NCI-H510A treated with DMSO at 0.1 percent for 48 hours (cell line): ENCODE measurements around the gene GABRB2.

Source experiments
- DNase-seq: peaks from one replicate; lab custom pipeline; 2025; lab: John Stamatoyannopoulos, UW

GABRB2 gene

DNA sequence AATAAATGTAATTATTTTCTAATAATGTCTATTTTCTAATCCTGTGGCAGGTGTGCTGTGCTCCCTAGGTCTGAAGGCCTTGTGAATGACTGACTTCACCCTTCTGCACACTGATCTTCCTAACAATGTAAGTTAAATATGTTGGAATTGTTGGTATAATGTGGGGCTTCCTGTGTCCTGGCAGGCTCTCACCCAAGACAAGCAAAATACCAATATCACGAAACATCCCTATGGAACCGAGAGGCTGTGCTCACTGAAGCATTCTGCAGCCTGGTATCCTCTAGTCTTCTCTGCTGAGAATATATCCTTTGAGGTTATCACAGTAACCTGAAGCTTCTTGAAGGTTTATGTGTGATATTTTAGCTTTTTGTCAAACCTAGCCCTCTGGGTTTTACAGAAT lies 159.4 kb downstream of the GABRB2 start:
- no peak for DNase-seq

- no peak for DNase-seq
Measured at GRCh38 chr5:161385027-161385426, 161.5 kb downstream of the GABRB2 start.

DNA sequence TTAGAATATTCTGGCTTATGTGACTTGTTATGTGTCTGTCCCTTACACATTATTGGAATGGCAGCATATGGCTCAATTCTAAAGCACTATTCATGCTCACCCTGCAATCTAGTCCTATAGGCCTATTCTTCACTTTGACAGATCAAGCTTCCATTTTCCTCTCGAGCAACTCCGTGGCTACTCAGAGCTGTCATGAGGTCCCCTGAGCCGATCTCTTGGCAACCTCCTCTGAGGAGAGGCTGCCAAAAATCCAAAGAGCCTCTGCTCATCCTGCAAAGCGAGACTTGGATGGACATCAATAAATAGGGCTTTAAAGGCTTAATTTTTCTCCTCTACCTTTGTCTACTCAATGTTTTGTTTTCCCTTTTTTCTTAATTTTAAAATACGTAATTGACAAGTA lies 163.8 kb downstream of the GABRB2 start:
- no peak for DNase-seq

DNA sequence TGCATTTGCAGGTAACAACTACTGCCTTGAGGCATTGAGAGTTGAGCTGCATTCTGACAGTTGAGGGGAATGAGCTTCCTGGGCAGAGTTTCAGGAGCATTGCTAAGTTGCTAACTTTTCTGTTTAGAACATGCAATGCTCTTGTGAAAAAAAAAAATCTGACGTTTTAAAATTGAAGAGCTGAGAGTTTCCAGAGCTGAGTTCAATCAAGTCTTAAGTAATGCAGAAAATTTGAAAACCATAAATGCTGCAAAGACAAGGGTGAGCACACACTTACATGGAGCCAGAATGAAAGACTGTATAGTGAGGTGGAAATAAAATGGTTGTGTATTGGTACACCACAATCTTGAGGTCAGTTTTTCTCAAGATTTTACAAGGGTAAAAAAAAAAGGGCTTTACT lies 166.0 kb downstream of the GABRB2 start:
- DNase-seq: no peak

- DNase-seq: no peak
Measured at GRCh38 chr5:161378701-161379100, 167.8 kb downstream of the GABRB2 start.

DNA sequence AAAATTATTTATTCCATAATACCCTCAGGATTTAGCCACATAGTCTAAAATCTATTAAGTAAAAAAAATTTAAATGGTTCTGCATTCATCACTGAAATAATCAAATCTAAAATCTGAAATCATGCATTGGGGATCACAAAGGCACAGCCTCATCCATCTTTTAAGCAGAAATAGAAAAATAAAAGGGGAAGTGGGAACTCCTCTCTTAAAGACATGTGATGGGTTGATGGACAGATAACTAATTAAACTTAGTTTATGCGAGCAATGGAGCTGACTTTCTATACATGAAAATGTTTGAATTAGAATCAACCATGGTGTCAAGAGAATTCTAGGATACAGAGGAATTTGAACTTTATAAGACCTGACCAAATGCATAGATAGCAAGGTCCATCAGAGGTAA lies 170.5 kb downstream of the GABRB2 start:
- DNase-seq: no peak

- no peak for DNase-seq
Measured at GRCh38 chr5:161373345-161373707, 173.2 kb downstream of the GABRB2 start.

- no peak for DNase-seq
Measured at GRCh38 chr5:161372682-161373344, 173.7 kb downstream of the GABRB2 start.

DNA sequence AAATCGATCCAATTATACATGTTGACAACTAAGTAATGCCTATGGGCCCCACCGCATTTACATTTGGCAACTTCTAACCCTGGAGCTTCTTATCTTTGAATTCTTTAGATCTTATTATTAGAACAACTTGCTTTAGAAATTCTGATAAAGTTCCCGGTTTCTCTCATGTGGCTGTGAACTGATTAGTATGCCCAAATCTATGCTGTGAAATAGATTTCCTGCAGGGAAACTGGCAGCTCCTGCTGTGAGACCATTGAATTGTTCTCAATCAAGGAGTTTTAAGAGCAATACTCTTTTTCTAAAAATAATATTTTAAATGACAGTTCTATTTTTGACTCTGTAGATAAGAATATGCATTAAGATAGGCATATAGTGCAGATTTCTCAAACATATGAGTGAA lies 177.5 kb downstream of the GABRB2 start:
- no peak for DNase-seq

- no peak for DNase-seq
Measured at GRCh38 chr5:161358446-161358845, 188.1 kb downstream of the GABRB2 start.

DNA sequence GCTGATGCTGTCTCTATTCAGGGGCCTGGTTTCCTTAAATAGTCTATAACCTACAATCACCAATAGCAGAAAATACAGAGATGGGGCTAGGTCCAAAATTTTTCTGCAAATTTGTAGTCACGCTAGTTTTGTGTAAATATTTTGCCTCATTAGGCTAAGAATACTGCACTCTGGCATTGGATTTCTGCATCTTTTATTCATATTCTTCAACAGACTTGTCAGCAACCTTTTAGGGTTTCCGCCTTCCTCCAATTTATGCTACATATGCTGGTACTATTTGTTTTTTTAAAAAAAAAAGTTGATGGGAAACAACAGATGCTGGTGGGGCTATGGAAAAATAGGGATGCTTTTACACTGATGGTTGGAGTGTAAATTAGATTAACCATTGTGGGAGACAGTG lies 202.3 kb downstream of the GABRB2 start:
- no peak for DNase-seq

- no peak for DNase-seq
Measured at GRCh38 chr5:161342886-161343285, 203.6 kb downstream of the GABRB2 start.

DNA sequence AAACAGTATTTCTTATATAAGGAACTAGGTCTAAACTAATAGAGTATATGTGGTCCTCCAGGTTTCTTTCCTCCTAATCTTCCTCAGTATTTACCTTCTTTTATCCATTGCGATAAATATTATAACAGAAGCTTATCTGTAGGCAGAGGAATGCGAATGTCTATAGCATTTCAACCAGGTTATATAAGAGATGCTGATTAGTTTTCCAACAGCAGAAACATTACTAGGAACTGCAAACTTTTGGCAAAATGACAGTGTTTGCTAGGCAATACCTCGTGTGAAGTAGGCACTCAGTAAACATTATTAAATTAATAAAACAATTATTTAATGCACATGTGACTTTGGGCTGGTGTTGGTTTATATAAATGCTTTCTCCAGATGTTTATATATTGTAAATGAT lies 206.5 kb downstream of the GABRB2 start:
- no peak for DNase-seq

DNA sequence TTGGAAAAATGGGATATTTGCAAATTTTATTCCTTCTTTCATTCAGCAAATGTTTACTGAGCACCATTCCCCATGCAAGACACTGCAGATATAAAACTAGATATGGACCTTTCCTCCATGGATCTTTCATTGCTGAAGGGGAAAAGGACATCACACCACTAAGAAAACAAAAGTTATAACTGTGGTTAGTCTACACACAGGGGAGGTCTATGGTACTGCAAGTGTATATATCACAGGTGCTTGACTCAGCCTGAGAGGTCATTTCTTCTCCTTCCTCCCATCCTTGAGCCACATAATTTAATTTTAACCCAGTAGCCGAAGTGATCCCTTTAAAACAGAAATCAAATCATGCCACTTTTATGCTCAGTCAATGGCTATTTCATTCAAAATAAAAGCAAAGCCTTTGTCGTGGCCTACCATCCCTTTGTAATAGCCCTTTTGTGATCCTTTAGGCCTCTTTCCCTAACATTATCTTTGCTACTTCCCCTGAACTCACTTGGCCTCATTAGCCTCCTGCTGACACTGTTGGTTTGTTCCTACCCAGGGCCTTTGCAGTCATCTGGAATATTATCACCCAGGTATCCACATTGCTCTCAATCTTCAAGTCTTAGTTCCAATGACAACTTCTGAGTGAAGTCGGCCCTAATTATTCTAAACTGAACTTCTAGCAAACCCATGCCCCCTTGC lies 213.2 kb downstream of the GABRB2 start:
- no peak for DNase-seq

- no peak for DNase-seq
Measured at GRCh38 chr5:161332343-161332742, 214.2 kb downstream of the GABRB2 start.

DNA sequence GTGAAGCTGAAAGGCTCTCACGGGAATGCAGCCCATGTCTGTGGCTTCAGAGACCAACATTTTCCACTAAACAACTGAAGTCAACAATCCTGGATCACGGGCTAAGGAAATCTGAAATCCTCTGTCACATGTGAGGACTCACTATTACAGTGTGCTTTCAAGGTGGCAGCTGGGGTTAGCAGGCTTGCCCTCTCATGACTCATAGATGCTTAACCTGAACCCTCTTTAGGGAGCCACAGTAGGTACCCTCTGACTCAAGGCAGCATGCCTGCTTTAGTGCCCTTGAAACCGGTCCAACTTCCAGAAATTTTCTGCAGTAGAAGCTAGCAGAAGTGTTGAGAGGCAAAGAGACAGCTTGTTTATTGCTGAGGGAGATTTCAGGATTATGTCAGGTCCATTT lies 232.5 kb downstream of the GABRB2 start:
- no peak for DNase-seq

GRCh38 chr5:161312882-161313281 lies 233.6 kb downstream of the GABRB2 start:
- no peak for DNase-seq

DNA sequence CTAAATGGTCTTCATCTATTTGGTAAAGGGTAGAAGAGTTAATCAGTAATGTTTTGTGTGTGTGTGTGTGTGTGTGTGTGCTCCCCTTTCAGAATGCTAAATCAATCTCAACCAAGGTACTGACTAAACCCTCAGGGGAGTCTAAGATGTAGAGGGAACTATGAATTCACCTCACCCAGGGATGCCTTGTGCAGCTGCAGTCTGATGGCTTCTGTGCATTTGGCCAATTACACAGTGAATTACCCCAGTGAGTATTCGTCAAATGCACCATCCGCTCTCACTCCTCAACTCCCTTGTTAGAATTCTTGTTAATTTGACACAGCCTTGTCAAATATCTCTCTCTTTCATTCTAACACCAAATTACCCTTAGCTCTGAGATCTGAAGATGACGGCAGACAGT lies 234.6 kb downstream of the GABRB2 start:
- DNase-seq: no peak

DNA sequence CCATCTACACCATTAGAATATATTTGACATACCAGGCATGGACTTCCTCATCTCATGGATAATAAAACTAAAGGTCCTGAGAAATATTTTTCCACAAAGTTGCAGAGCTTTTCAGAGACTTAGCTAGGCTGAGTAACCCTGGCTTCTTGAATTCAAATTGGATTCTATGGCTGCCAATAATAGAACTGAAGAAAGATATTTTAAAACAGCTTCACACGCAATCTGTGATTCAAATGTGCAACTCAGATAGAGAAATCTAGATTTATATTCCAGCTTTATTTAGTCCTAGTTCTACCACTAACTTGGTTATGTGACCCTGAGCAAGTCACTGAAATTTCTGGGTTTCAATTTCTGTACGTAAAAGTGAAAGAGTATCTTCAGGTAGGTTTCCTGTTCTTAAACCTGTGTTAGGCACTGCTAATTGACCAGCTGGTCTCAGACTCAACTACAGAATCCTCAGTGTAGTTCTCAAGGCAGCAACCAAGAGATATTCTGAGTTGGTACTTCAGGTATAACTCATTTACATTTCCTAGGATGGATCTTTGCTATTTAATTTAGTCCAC lies 235.3 kb downstream of the GABRB2 start:
- DNase-seq: no peak

- DNase-seq: no peak
Measured at GRCh38 chr5:161306351-161306995, 240.1 kb downstream of the GABRB2 start.

GRCh38 chr5:161305601-161306000 lies 240.9 kb downstream of the GABRB2 start:
- no peak for DNase-seq

DNA sequence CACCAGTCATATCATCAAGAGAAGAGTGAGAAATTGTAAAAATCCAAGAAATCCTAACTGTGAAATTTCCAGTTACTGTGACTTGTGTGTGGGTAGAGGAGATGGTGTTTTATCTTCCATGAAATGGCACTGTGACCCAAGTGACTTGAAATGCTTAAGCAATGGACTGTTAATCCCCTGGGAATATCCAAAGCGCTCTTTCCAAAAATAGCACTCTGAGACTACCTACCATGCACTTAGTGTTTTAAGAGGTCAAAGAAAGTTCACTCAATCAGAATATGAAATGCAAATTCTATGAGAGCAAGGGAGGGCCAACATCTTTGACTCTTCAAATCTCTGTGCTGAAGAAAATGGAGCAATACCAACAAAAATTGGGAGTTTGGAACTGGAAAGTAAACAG lies 244.0 kb downstream of the GABRB2 start:
- no peak for DNase-seq

DNA sequence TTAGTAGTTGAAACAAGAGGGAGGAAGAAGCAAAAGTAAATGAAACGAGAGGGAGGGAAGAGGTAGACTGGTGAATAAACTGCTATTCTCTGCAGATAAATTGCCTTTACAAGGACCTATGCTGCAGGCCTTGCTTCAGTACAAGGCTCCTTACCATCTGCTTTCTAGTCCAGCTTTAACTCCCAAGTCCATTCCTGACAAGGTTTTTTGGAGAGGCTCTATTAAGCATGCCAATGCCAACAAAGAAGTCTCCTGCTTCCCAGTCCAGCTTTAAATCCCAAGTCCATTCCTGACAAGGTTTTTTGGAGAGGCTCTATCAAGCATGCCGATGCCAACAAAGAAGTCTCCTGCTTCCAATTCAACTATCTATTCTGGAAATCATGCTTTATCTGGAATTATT lies 244.9 kb downstream of the GABRB2 start:
- DNase-seq: no peak
